Measurements from ENCODE around the gene TRHDE.

Gene TRHDE

GRCh38 chr12:72549184-72549583, 277.0 kb downstream of the TRHDE start:
- H3K36me3 ChIP-seq (replicated peaks in 1 of 2; ENCODE audit: control insufficient read depth in 2 of 2, insufficient read depth in 2 of 2, low read length in 2 of 2), result no peaks in the 10 kb centered on the region
- H3K79me1 ChIP-seq (ENCODE audit: low read depth, low read length), result no peaks in the 10 kb centered on the region
- H3K23ac ChIP-seq (ENCODE audit: low read depth, low read length, poor library complexity), result no peak overlapping the region
- no peak overlapping the region for H4K8ac ChIP-seq (ENCODE audit: low read depth, low read length)
- H3K4me3 ChIP-seq (ENCODE audit: low read length in 2 of 2), result no peak overlapping the region
- no peak overlapping the region for H3K18ac ChIP-seq (ENCODE audit: low read length)
- no peak overlapping the region for H3K27ac ChIP-seq (replicated peaks; ENCODE audit: low read length)
- H3K14ac ChIP-seq (ENCODE audit: low read length), result no peak overlapping the region
- no peak overlapping the region for H2AK5ac ChIP-seq (ENCODE audit: low read depth, low read length)
- H3K9me3 ChIP-seq (replicated peaks in 1 of 2; ENCODE audit: control insufficient read depth in 2 of 2, insufficient read depth in 1 of 2, low read depth in 1 of 2, low read length in 2 of 2), result no peaks in the 10 kb centered on the region
- H2BK12ac ChIP-seq (ENCODE audit: low read length), result no peak overlapping the region
- no peak overlapping the region for H3K9ac ChIP-seq (ENCODE audit: low read depth, low read length, poor library complexity)
- H2BK15ac ChIP-seq (ENCODE audit: low read length), result no peak overlapping the region
- no CpG with 5 or more reads among the region's 1 CpG for WGBS, 2 donors (ENCODE audit: extremely low coverage in 2 of 2, insufficient read length in 2 of 2, insufficient replicate concordance in 1 of 2)
- H4K91ac ChIP-seq (ENCODE audit: low read depth, low read length, poor library complexity), result no peak overlapping the region
- H2AFZ ChIP-seq (ENCODE audit: low read length), result no peak overlapping the region
- no peak overlapping the region for H2BK120ac ChIP-seq (ENCODE audit: low read depth, low read length)
- H3K27me3 ChIP-seq (ENCODE audit: control insufficient read depth in 3 of 3, insufficient read depth in 3 of 3, low read depth in 1 of 3, low read length in 3 of 3), result no peaks in the 10 kb centered on the region
- H3K4me2 ChIP-seq (ENCODE audit: insufficient read depth, low read length, poor library complexity, severe bottlenecking), result no peak overlapping the region
- no peaks in the 10 kb centered on the region for H3K4me1 ChIP-seq (ENCODE audit: control insufficient read depth in 2 of 2, insufficient read depth in 1 of 2, low read depth in 1 of 2, low read length in 2 of 2)
- no peak for DNase-seq (ENCODE audit: low spot score)
- no peak overlapping the region for H3K4ac ChIP-seq (ENCODE audit: low read length)
- H2BK5ac ChIP-seq (ENCODE audit: low read length), result no peak overlapping the region

GRCh38 chr12:72560003-72560769, 288.0 kb downstream of the TRHDE start:
- no peak for DNase-seq (ENCODE audit: low spot score)
- Histone ChIP-seq H3K4me3 (ENCODE audit: low read length in 2 of 2) (no peak overlapping the region), H3K18ac (ENCODE audit: low read length) (no peak overlapping the region), H3K36me3 (replicated peaks in 1 of 2; ENCODE audit: control insufficient read depth in 2 of 2, insufficient read depth in 2 of 2, low read length in 2 of 2) (no peaks in the 10 kb centered on the region), H2BK15ac (ENCODE audit: low read length) (no peak overlapping the region), H2AK5ac (ENCODE audit: low read depth, low read length) (no peak overlapping the region), H4K91ac (ENCODE audit: low read depth, low read length, poor library complexity) (no peak overlapping the region), H4K8ac (ENCODE audit: low read depth, low read length) (no peak overlapping the region), H3K4me1 (ENCODE audit: control insufficient read depth in 2 of 2, insufficient read depth in 1 of 2, low read depth in 1 of 2, low read length in 2 of 2) (no peaks in the 10 kb centered on the region), H3K4ac (ENCODE audit: low read length) (no peak overlapping the region), H3K4me2 (ENCODE audit: insufficient read depth, low read length, poor library complexity, severe bottlenecking) (no peak overlapping the region), H3K79me1 (ENCODE audit: low read depth, low read length) (no peaks in the 10 kb centered on the region), H3K23ac (ENCODE audit: low read depth, low read length, poor library complexity) (no peak overlapping the region), H2BK5ac (ENCODE audit: low read length) (no peak overlapping the region), H2AFZ (ENCODE audit: low read length) (no peak overlapping the region), H3K14ac (ENCODE audit: low read length) (no peak overlapping the region), H3K9ac (ENCODE audit: low read depth, low read length, poor library complexity) (no peak overlapping the region), H3K27ac (replicated peaks; ENCODE audit: low read length) (no peak overlapping the region), H2BK12ac (ENCODE audit: low read length) (no peak overlapping the region), H3K27me3 (ENCODE audit: control insufficient read depth in 3 of 3, insufficient read depth in 3 of 3, low read depth in 1 of 3, low read length in 3 of 3) (no peaks in the 10 kb centered on the region), H2BK120ac (ENCODE audit: low read depth, low read length) (no peak overlapping the region), H3K9me3 (replicated peaks in 1 of 2; ENCODE audit: control insufficient read depth in 2 of 2, insufficient read depth in 1 of 2, low read depth in 1 of 2, low read length in 2 of 2) (no peaks in the 10 kb centered on the region)
- no CpG with 5 or more reads among the region's 4 CpGs for WGBS, 2 donors (ENCODE audit: extremely low coverage in 2 of 2, insufficient read length in 2 of 2, insufficient replicate concordance in 1 of 2)

- H3K14ac ChIP-seq (ENCODE audit: low read length), result no peak overlapping the region
- H3K36me3 ChIP-seq (replicated peaks in 1 of 2; ENCODE audit: control insufficient read depth in 2 of 2, insufficient read depth in 2 of 2, low read length in 2 of 2), result no peaks in the 10 kb centered on the region
- no peaks in the 10 kb centered on the region for H3K79me1 ChIP-seq (ENCODE audit: low read depth, low read length)
- H3K18ac ChIP-seq (ENCODE audit: low read length), result no peak overlapping the region
- WGBS, 2 donors (ENCODE audit: extremely low coverage in 2 of 2, insufficient read length in 2 of 2, insufficient replicate concordance in 1 of 2), result no CpG with 5 or more reads among the region's 7 CpGs
- no peak overlapping the region for H3K4me2 ChIP-seq (ENCODE audit: insufficient read depth, low read length, poor library complexity, severe bottlenecking)
- H3K9ac ChIP-seq (ENCODE audit: low read depth, low read length, poor library complexity), result no peak overlapping the region
- no peak overlapping the region for H3K23ac ChIP-seq (ENCODE audit: low read depth, low read length, poor library complexity)
- no peak overlapping the region for H4K8ac ChIP-seq (ENCODE audit: low read depth, low read length)
- H3K4me1 ChIP-seq (ENCODE audit: control insufficient read depth in 2 of 2, insufficient read depth in 1 of 2, low read depth in 1 of 2, low read length in 2 of 2), result no peaks in the 10 kb centered on the region
- H2BK5ac ChIP-seq (ENCODE audit: low read length), result no peak overlapping the region
- no peaks in the 10 kb centered on the region for H3K27me3 ChIP-seq (ENCODE audit: control insufficient read depth in 3 of 3, insufficient read depth in 3 of 3, low read depth in 1 of 3, low read length in 3 of 3)
- no peak overlapping the region for H2BK12ac ChIP-seq (ENCODE audit: low read length)
- H2AK5ac ChIP-seq (ENCODE audit: low read depth, low read length), result no peak overlapping the region
- no peak overlapping the region for H3K4ac ChIP-seq (ENCODE audit: low read length)
- no peak overlapping the region for H2BK120ac ChIP-seq (ENCODE audit: low read depth, low read length)
- no peak overlapping the region for H3K4me3 ChIP-seq (ENCODE audit: low read length in 2 of 2)
- no peaks in the 10 kb centered on the region for H3K9me3 ChIP-seq (replicated peaks in 1 of 2; ENCODE audit: control insufficient read depth in 2 of 2, insufficient read depth in 1 of 2, low read depth in 1 of 2, low read length in 2 of 2)
- H2BK15ac ChIP-seq (ENCODE audit: low read length), result no peak overlapping the region
- no peak overlapping the region for H2AFZ ChIP-seq (ENCODE audit: low read length)
- H4K91ac ChIP-seq (ENCODE audit: low read depth, low read length, poor library complexity), result no peak overlapping the region
- DNase-seq (ENCODE audit: low spot score), result no peak
- no peak overlapping the region for H3K27ac ChIP-seq (replicated peaks; ENCODE audit: low read length)
Observed at GRCh38 chr12:72570601-72571000, 298.4 kb downstream of the TRHDE start.

- Histone ChIP-seq H3K4me3 (ENCODE audit: low read length in 2 of 2) (no peak overlapping the region), H3K4ac (ENCODE audit: low read length) (no peak overlapping the region), H2BK5ac (ENCODE audit: low read length) (no peak overlapping the region), H3K4me2 (ENCODE audit: insufficient read depth, low read length, poor library complexity, severe bottlenecking) (no peak overlapping the region), H3K9me3 (replicated peaks in 1 of 2; ENCODE audit: control insufficient read depth in 2 of 2, insufficient read depth in 1 of 2, low read depth in 1 of 2, low read length in 2 of 2) (no peaks in the 10 kb centered on the region), H2BK120ac (ENCODE audit: low read depth, low read length) (no peak overlapping the region), H2AK5ac (ENCODE audit: low read depth, low read length) (no peak overlapping the region), H3K79me1 (ENCODE audit: low read depth, low read length) (no peaks in the 10 kb centered on the region), H3K36me3 (replicated peaks in 1 of 2; ENCODE audit: control insufficient read depth in 2 of 2, insufficient read depth in 2 of 2, low read length in 2 of 2) (no peaks in the 10 kb centered on the region), H3K23ac (ENCODE audit: low read depth, low read length, poor library complexity) (no peak overlapping the region), H2BK12ac (ENCODE audit: low read length) (no peak overlapping the region), H3K14ac (ENCODE audit: low read length) (no peak overlapping the region), H4K8ac (ENCODE audit: low read depth, low read length) (no peak overlapping the region), H3K9ac (ENCODE audit: low read depth, low read length, poor library complexity) (no peak overlapping the region), H4K91ac (ENCODE audit: low read depth, low read length, poor library complexity) (no peak overlapping the region), H2BK15ac (ENCODE audit: low read length) (no peak overlapping the region), H3K27ac (replicated peaks; ENCODE audit: low read length) (no peak overlapping the region), H3K4me1 (ENCODE audit: control insufficient read depth in 2 of 2, insufficient read depth in 1 of 2, low read depth in 1 of 2, low read length in 2 of 2) (no peaks in the 10 kb centered on the region), H3K27me3 (ENCODE audit: control insufficient read depth in 3 of 3, insufficient read depth in 3 of 3, low read depth in 1 of 3, low read length in 3 of 3) (no peaks in the 10 kb centered on the region), H3K18ac (ENCODE audit: low read length) (no peak overlapping the region), H2AFZ (ENCODE audit: low read length) (no peak overlapping the region)
- WGBS, 2 donors (ENCODE audit: extremely low coverage in 2 of 2, insufficient read length in 2 of 2, insufficient replicate concordance in 1 of 2), result no CpG with 5 or more reads among the region's 2 CpGs
- no peak for DNase-seq (ENCODE audit: low spot score)
Observed at GRCh38 chr12:72574138-72574537, 302.0 kb downstream of the TRHDE start.

Data from neuronal stem cell (in vitro differentiated cells).